OCI-LY7 (cell line): ENCODE results near the gene DUSP21. TPM values are rescaled to one million over a fixed set of nuclear protein-coding genes. Genes with fewer than 3 reads are reported as not detected.
"Not testable (repeated sequence)": the region's sequence is repeated elsewhere in the genome, so short reads cannot be mapped to it uniquely, and the experiment has no call there.

Experiments used
- BruUV-seq: library from RNA; stranded (reverse); fragments of 400-500 nt; replicated peaks from 2 replicates; lab custom pipeline; 2021; lab: Mats Ljungman, UMichigan
- CTCF ChIA-PET: fragments of 300-600 bp; sonication (Branson Sonifier 250); formaldehyde crosslinking; loops from one replicate; lab custom pipeline; 2022; ENCODE audit warnings: antibody characterized with exemption; ENCODE audit not compliant: unreplicated experiment; lab: Charles Lee
- POLR2A ChIA-PET: fragments of 300-600 bp; sonication (Branson Sonifier 250); formaldehyde crosslinking; loops from one replicate; lab custom pipeline; 2022; ENCODE audit warnings: antibody characterized with exemption; lab: Charles Lee
- DNase-seq: peaks from one replicate; pipeline ENCODE4 v3.0.0-alpha.2; 2015; ENCODE audit warnings: low spot score
- H2AFZ ChIP-seq: fragments of 200-600 bp; sonication (generic), shearing (Covaris generic); 2 replicates; pipeline ENCODE4 v1.6.1; 2014; ENCODE audit warnings: mild to moderate bottlenecking, antibody characterized with exemption, low read length, moderate library complexity
- H3K27ac ChIP-seq: fragments of 200-600 bp; sonication (generic); 2 replicates; pipeline ENCODE4 v1.5.1; 2014; ENCODE audit warnings: mixed run types, low read depth, mild to moderate bottlenecking, moderate library complexity, low read length, inconsistent platforms; ENCODE audit not compliant: poor library complexity, severe bottlenecking
- H3K36me3 ChIP-seq: fragments of 200-600 bp; sonication (generic); 2 replicates; pipeline ENCODE4 v1.6.1; 2014; ENCODE audit warnings: mild to moderate bottlenecking, antibody characterized with exemption, low read length, moderate library complexity, mixed read lengths; ENCODE audit not compliant: insufficient read depth
- H3K4me1 ChIP-seq: fragments of 200-600 bp; sonication (generic); 2 replicates; pipeline ENCODE4 v1.5.1; 2014; ENCODE audit warnings: mild to moderate bottlenecking, low read length; ENCODE audit not compliant: insufficient read depth, poor library complexity, severe bottlenecking
- H3K4me2 ChIP-seq: fragments of 200-600 bp; sonication (generic); 2 replicates; pipeline ENCODE4 v1.6.1; 2014; ENCODE audit warnings: mild to moderate bottlenecking, low read length
- H3K4me3 ChIP-seq: fragments of 200-600 bp; sonication (generic); 2 replicates; pipeline ENCODE4 v1.5.1; 2014; ENCODE audit warnings: mild to moderate bottlenecking, low read depth, low read length; ENCODE audit not compliant: poor library complexity, severe bottlenecking
- H3K79me2 ChIP-seq: fragments of 200-600 bp; sonication (generic); 2 replicates; pipeline ENCODE4 v1.6.1; 2016; ENCODE audit warnings: low read depth, mild to moderate bottlenecking, low read length, moderate library complexity, mixed read lengths; ENCODE audit not compliant: insufficient read depth
- H3K9me2 ChIP-seq: fragments of 200-600 bp; sonication (generic); 2 replicates; pipeline ENCODE4 v1.6.1; 2016; ENCODE audit warnings: mild to moderate bottlenecking, low read length, mixed read lengths; ENCODE audit not compliant: insufficient read depth
- H3K9me3 ChIP-seq: fragments of 200-600 bp; sonication (generic); 2 replicates; pipeline ENCODE4 v1.6.1; 2014; ENCODE audit warnings: mild to moderate bottlenecking, mixed run types, low read length, mixed read lengths
- H4K20me1 ChIP-seq: fragments of 200-600 bp; sonication (generic); 2 replicates; pipeline ENCODE4 v1.6.1; 2014; ENCODE audit warnings: mild to moderate bottlenecking, antibody characterized with exemption, low read length, moderate library complexity, mixed read lengths; ENCODE audit not compliant: insufficient read depth
- EZH2phosphoT487 ChIP-seq: fragments of 200-600 bp; sonication (generic); IDR thresholded peaks from 2 replicates; pipeline ENCODE4 v1.6.1; 2018; ENCODE audit warnings: low read depth, borderline replicate concordance, mild to moderate bottlenecking, mixed run types, antibody characterized with exemption, low read length, moderate library complexity, mixed read lengths
- intact Hi-C: fragments of 100-400 bp; cut with micrococcal nuclease; formaldehyde crosslinking; loops from one replicate; pipeline ENCODE4 v1.10.0; 2022; ENCODE audit not compliant: unreplicated experiment
- total RNA-seq, 2 experiments: library from RNA; depleted of rRNA in 1 of 2; stranded (reverse); fragments of >200 nt in 1 of 2; shearing (Covaris generic) in 1 of 2; gene quantifications; 2 replicates each; pipeline ENCODE4 v1.2.3, GENCODE V29; 2014 to 2022
- TF ChIP-seq, protein P1 (sequence below): fragments of 200-600 bp; sonication (generic); conservative IDR thresholded peaks from 2 replicates; pipeline ENCODE4 v1.5.1; 2014; ENCODE audit warnings: mild to moderate bottlenecking, antibody characterized with exemption, low read length, moderate library complexity, mixed read lengths

The DUSP21 gene
- total RNA-seq, 2 experiments from 2014 or later = not detected

DNA sequence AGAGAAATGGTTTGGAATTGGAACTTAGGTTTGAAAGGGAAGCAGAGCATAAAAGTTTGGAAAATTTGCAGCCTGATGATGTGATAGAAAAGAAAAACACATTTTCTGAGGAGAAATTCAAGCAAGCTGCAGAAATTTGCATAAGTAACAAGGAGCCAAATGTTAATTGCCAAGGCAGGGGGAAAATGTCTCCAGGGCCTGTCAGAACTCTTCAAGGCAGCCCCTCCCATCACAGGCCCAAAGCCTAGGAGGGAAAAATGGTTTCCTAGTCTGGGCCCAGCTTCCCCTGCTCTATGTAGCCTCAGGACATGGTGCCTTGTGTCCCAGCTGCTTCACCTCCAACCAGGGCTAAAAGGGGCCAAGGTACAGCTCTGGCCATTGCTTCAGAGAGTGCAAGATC lies 21.2 kb upstream of the DUSP21 start:
- no peak overlapping the region for H3K4me3 ChIP-seq

DNA sequence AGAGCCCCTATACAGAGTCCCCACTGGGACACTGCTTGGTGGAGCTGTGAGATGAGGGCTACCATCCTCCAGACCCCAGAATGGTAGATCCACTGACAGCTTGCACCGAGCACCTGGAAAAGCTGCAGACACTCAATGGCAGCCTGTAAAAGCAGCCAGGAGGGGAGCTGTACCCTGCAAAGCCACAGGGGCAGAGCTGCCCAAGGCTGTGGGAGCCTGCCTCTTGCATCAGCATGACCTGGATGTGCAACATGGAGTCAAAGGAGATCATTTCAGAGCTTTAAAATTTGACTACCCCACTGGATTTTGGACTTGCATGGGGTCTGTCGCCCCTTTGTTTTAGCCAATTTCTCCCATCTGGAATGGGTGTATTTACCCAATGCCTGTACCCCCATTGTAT lies 20.6 kb upstream of the DUSP21 start:
- H3K9me2 ChIP-seq, H3K79me2 ChIP-seq, POLR2A ChIA-PET, H2AFZ ChIP-seq, H3K4me2 ChIP-seq, intact Hi-C loops, H3K27ac ChIP-seq, H4K20me1 ChIP-seq, DNase-seq, CTCF ChIA-PET, H3K36me3 ChIP-seq, BruUV-seq, H3K4me3 ChIP-seq, H3K9me3 ChIP-seq, H3K4me1 ChIP-seq: not testable (repeated sequence)

More for the DNA sequence above, 21.2 kb upstream of the DUSP21 start:
- Histone ChIP-seq H4K20me1 (no peaks in the 10 kb centered on the region), H2AFZ (no peak overlapping the region), H3K27ac (no peak overlapping the region), H3K9me3 (no peaks in the 10 kb centered on the region), H3K4me2 (no peak overlapping the region), H3K36me3 (no peaks in the 10 kb centered on the region), H3K9me2 (no peaks in the 10 kb centered on the region), H3K4me1 (no peaks in the 10 kb centered on the region), H3K79me2 (no peaks in the 10 kb centered on the region)
- intact Hi-C loops = no loop called here
- ChIA-PET CTCF (no interaction called here), POLR2A (no interaction called here)
- no peak for DNase-seq
- no TSS peak for BruUV-seq
- no peak for TF ChIP-seq EZH2phosphoT487
- TF ChIP-seq, protein P1, sequence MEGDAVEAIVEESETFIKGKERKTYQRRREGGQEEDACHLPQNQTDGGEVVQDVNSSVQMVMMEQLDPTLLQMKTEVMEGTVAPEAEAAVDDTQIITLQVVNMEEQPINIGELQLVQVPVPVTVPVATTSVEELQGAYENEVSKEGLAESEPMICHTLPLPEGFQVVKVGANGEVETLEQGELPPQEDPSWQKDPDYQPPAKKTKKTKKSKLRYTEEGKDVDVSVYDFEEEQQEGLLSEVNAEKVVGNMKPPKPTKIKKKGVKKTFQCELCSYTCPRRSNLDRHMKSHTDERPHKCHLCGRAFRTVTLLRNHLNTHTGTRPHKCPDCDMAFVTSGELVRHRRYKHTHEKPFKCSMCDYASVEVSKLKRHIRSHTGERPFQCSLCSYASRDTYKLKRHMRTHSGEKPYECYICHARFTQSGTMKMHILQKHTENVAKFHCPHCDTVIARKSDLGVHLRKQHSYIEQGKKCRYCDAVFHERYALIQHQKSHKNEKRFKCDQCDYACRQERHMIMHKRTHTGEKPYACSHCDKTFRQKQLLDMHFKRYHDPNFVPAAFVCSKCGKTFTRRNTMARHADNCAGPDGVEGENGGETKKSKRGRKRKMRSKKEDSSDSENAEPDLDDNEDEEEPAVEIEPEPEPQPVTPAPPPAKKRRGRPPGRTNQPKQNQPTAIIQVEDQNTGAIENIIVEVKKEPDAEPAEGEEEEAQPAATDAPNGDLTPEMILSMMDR = no peak

DNA sequence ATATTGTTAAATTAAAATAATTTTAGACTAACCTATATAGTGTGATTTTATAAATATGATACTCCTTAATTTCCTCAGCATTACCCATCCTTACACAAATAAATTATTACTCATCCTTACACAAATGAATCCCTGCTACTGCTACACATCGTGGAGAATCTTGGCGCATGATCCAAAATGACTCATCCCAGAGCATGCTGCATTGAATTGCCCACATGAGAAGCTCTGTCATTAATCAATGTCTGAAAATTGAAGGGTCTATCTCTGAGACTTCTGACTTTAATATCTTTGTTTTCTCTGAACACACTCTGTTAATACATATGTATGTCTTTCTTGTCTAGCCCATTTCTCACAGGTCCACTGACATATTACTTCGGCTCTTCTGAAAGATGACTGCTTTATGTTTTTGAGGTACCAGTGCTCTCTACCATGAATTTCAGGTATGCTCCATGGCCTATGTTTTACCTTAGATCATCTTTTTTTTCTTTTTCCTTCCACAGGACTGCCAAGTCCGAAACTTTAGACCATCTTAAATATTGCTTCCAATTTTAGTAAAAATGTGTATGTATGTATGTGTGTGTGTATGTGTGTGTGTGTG lies 15.7 kb upstream of the DUSP21 start:
- no peak overlapping the region for H2AFZ ChIP-seq
- POLR2A ChIA-PET = no interaction called here
- CTCF ChIA-PET = no interaction called here
- no peaks in the 10 kb centered on the region for H4K20me1 ChIP-seq
- BruUV-seq = no TSS peak
- TF ChIP-seq, protein P1 = no peak
- TF ChIP-seq EZH2phosphoT487 = no peak
- H3K36me3 ChIP-seq = no peaks in the 10 kb centered on the region
- no peak overlapping the region for H3K4me3 ChIP-seq
- H3K4me1 ChIP-seq = no peaks in the 10 kb centered on the region
- H3K4me2 ChIP-seq = no peak overlapping the region
- no peaks in the 10 kb centered on the region for H3K9me2 ChIP-seq
- no peaks in the 10 kb centered on the region for H3K79me2 ChIP-seq
- H3K9me3 ChIP-seq = no peaks in the 10 kb centered on the region
- intact Hi-C loops = no loop called here
- no peak for DNase-seq
- no peak overlapping the region for H3K27ac ChIP-seq
